Measurements from ENCODE around the gene ACAP1.

Gene ACAP1

DNA sequence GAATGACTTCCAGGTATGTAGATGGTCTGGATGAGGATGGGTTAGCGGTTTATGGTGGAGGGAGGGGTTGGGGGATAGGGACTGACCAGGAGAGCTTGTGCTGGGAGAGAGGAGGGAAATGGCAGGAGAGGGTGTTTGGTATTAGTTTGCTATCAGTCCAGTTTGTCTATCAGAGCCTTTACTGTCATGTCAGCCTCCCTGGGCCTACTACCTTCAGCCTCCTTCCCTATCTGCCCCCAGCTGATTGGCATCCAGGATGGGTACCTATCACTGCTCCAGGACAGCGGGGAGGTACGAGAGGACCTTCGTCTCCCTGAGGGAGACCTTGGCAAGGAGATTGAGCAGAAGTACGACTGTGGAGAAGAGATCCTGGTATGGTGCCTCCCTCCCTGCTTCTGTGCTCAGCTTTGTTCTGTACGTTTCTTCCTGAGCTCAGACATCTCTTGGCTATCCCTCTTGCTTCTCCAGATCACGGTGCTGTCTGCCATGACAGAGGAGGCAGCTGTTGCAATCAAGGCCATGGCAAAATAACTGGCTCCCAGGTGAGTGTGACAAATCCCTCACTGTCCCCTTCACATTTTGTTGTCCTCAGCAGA lies 25.1 kb upstream of the ACAP1 start:
- no peak for DNase-seq

DNA sequence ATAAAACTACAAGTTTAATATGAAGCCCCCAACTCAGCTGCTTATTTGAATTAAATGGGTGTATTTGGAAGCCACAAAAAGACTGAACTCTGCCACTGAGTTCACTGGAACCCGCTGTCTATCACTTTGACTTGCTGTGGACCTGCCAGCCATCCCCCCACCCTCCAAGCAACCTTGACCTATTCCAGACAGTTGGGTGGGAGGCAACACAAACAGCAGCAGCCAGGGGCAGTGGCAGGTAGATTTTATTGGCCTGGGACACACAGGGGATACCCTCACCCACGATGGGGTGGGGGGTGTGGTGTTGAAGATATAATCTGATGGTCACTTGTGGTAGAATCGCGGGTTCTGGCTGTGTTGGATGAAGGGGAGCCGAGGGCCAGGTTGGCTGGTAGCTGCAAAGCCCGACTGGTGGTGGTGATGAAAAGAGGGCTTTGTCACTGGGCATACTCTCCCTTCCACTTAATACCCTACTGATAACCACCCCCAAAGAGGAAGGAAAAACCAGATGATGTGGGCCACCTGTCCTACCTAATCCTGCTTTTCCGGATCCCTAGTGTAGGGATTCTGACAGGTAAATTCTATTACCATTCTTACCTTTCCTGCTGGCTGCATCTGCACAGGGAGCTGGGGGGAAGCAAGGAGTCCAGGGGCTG lies 23.8 kb upstream of the ACAP1 start:
- DNase-seq: no peak

DNA sequence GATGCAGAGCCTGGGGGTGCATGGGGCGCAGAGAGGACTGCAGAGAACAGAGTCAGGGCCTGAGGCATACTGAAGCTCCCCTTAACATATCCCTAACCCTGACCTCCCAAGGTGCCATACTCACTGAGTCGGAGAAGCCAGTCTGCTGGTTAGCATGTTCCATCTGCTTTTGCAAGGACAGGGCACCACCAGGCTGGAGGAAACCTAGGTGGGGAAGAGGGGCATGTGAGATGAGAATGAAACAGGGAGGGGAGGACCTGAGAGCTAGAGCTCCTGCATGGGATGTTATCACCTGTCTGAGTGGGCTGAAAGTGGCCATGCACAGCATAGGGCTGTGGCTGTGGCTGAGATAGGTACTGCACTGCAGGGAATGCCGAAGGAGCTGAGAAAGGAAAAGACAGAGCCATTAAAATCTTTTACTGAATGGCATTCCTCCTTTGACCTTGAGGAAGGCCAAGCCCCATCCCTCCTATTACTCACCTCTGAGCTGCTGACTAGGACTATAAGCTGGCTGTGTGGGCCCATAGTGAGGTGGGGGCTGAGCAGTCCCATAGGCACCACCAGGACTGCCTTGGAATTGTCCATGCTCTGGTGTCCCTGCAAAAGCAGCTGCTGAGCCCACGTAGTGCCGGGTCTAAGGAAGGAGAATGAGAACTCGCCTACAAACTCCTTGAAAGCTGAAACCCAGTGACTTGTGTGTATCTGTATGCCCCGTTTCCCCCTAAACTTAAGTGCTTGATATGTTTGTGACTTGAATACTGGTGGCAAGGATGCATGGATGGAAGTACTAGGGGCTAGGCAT lies 23.0 kb upstream of the ACAP1 start:
- peak; percentile 31 for DNase-seq

DNA sequence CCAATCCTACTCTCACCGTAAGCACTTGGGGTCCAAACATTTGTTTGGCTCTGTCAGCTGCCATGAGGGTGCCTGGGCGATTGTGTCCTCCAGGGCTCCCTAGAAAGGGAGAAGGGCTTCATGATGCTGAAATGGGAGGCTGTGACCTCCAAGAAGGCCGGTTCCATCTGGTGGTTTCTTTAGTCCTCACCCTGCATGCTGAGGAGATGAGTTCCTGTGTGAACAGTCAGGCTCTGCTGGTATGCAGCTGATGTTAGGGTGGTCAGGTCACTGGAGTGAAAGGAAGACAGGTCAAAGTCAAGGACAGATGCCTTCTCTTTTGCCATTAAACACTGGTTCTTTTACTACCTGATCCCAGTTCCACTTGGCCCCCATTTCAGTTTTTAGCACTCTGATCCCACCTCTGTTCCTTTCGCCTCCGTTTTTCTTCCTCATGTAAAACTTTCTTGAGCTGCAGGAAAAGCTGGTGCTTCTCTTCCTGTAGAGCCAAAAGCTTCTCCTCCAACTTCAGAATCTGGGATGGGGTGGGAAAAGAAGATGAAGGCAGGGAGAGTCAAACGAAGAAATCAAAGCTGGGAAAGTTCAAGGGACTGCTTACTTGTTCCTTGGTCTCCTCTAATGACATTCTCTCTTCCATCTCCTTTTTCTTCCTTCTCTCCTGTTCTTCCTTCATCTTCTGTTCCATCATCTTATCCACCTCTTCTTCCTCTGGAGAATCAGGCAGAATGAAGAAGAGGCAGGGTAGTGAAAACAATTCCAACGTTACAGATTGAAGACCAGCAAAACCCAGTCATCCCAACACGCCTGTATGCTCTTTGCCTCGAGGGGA lies 22.2 kb upstream of the ACAP1 start:
- peak; percentile 62 for DNase-seq

DNA sequence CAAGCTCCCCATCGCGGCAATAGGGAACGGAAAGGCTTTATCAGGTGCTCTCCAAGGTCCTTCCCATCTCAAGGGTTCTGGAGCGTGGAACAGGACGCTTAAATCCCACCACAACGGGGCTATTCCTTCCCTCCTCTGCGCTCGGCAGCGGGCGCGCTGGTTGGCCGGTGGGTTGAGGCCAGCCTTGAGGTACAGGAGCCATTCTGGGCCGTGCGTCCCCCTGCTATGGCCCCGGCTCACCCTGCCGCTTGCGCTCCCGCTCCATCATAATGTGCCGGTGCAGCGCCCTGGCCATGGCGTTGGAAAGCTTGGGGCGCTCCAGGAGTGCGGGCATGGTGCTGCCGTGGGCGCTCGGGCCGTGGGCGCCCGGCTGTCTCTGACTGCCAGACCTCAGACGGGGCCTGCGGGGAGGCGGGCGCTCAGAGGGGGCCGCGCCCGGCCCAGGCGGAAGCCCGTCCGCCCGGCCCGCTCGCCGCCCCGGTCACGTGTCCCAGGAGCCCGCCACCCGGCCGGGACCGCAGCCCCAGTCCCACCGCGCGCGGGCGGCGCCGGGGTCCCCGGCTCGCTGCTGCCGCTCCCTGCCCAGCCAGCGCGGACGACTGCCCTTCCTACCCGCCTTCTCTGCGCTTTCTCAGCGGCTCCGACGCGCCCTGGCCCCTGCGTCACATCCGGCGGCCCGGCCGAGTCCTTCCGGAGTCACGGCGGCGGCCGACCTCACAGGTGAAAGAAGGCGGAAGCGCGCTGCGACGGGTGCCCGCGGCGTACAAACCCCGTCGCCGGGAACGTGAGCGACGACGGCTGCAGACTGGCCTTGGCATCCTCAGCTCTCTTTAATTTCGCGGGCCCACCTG lies 21.4 kb upstream of the ACAP1 start, which contains the start of gene GPS2:
Gene GPS2, minus strand, starts transcription at position 642 of the 851 bp plus-strand sequence. Its CDS starts 308 bp downstream, at position 334.
- peak; percentile 86 for DNase-seq

DNA sequence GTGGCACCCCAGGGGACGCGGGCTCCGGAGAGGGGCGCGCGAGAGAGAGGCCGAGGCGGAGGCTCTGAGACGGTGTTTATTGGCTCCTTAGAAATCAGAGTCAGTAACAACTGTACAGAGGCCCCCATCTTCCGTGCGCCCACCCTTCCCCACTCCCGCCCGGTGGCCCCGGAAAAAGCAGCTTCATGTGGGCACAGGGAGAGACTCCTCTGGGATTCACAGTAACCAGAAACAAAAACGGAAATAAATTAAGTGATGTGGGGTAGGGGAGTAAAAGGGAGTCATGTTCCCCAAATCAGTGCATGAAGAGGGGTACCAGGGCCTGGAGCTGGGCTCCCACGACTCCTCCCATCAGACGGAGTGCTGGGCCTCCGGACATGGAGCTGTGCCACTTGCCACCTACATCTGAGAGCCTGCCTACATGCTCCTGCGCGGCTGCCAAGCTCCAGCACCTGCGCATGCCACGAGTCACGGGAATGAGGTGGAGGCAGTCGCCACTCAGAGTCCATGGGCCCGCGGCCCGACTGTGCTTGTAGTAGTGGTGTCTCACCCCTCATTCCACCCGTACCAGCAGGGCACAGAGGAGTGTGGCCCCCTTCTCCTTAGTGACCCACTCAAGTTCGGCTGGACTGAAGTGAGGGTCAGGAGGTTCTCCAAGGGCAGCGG lies 20.6 kb upstream of the ACAP1 start:
- DNase-seq: no peak

DNA sequence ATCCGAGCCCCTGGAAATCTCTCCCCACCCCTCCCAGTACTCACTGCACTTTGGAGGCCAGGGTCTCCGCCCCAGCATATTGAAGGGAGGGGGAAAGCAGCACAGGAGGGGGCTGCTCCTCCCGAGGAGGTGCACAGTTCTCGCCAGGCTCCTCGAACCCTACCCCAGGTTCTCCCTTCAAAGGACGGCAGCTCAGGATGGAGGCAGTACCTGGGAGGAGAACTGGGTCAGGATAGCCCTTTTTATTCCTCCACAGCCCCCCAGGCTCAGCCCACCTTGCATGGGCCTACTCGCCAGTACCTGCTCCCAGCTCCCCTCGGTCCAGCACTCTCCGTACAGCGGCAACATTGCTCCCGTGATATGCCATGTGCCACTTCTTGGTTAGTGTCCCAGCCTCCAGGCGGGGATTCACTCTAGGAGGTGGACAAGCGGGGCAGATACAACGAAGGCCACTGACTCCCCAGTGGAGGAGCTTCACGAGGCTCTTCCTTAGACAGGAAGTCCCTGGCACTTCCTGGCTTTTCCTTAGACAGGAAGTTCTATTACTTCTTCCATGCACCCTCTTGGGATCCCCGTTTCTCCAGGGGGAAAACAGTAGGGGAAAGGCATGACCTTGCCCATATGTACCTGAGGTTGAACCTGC lies 19.0 kb upstream of the ACAP1 start:
- DNase-seq: no peak

DNA sequence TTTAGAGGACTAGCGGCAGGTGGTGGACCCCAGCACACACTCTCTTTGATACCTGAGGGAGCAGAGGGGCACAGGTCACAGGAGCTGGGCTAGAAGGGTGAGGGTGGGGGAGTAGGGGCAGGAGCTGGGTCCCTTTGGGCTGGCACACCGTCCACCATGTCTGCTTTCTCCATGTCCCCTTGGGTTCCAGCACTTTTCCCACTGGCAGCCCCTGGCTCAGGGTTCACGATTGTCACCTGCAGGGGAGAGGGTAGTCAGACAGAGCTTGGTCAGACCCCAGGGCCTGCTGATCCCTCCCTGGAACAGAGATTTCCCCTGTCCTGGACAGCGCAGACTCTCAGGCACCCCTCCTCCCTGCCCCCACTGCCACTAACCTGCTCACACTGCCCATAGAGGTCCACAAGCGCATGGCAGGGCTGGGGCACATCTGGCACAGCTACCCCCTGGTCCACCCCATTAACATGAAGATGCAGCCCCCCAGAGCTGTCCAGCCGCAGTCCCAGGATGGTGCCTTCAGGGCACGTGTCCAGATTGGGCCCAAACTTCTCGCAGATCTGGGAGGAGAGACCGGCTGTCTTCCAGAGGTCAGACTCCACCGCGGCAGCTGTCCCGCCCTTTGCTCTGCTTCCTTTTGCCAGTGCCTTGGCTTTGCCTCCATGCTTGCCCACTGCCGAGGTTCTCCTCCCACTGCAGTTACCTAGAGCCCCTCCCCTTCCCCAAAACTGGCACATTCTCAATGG lies 18.0 kb upstream of the ACAP1 start:
- DNase-seq: no peak

DNA sequence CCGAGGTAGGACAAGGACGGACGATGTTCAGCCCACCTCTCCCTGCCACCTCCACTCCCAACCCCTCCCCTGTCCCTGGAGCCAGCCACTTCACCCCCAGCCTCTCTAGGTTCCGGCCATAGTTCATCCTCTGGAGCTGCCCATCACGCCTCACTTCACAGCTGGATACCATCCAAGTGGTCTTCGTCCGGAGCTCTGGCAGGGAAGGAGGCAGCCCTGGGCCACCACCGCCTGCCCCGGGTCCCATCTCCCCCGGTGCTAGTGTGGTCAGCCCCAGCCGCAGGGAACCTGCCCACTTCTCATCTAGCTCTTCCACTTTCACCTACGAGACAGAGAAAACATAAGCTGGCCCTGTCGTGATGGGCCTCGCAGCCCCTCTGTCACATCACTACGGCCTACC lies 14.9 kb upstream of the ACAP1 start:
- DNase-seq: no peak

DNA sequence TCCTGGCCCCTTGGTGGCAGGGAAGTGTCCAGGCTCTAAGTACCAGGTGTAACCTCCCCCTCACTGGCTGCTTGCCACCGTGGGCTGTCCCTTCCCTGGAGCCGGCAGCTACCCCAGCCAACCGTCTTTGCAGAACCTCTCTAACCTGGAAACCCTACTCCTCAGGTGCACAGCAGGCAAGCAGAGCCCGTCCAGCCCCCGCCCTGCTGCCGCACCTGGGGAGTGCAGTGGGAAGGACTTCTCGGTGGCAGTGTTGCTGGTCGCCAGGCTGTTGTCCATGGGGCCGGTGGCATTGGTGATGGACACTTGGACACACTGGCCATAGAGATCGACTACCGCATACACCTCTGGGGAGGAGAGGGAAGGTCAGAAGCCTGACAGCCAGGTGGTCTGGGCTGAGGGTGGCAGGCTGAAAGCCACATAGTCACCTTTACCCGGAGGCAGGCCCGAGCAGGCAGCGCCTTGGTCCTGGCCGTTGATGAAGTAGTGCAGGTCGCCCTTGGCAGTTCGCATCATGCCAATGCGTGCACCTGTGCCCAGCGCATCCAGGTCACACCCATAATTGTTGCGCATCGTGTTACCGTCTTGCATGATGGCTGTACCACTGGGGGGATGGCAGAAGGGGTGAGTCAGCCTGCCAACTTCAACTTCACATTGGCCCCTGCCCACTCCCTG lies 13.7 kb upstream of the ACAP1 start:
- DNase-seq: no peak

DNA sequence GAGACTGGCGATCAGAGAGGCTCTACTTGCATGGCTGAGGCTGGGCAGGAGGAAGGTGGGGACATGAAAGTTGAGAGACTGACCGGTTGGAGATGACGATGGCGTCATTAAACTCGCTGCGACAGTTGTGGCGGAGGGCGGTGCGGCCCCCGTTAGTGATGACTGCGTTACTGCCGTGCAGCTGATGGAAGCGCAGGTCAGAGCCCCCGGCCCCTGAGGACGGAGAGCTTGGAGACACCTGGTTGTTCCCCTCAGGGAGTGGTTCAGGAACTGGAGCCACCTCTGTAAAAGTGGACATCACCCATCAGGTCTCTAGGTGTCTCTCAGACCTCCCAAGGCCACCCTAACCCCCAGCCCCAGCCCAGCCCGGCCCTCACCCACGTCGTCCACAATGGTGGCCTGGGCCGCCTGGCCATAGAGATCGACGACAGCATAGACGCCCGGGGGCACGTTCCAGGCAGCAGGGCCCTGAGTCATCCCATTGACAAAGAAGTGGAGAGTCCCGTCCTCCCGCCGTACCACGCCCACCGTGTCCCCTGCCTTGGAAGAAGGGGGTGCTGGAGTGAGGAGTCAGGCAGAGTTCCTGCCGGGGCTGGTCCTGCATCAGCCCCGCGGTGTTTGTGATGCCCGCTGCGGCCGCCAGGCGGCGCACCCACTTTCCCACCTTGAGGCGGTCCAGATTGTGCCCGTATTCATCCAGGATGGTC lies 12.4 kb upstream of the ACAP1 start:
- DNase-seq: peak; percentile 52

DNA sequence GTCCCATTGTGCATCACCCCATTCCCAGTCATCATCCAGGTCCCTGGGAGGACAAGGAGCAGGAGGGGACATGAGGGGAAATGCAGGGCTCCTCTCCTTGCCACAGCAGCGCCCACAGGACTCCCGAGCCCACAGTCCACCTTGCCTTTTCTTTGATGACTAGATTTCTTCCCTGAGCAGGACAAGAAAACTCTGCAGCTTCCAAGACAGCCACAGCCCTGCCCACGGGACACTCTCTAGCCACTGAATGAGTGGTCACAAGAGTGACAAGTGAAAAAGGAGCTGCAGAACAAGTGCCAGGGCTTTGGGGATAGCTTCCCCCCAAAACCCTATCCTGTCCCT lies 11.9 kb upstream of the ACAP1 start:
- DNase-seq: no peak

DNA sequence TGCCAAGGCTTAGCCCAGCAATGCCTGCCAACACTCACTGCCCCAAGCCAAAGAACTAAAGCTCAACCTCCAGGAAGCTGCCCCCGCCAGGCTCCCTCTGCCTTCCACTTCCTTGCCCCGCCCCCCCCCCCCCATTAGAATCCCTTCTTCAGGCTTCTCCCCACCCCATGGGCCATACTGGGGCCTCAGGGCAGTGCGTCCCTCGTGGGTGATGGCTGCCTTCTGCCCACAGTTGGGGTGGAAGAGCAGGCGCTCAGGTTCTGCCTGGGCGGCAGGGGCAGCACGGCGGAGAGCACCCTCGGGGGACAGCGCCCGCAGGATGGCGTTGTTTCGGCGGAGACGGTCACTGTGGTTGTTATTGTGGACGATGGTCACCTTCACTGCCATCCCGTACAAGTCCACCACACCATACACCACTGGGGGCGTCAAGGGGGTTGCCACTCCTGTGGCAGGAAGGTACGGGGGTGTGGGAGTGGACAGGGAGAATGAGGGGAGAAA lies 11.2 kb upstream of the ACAP1 start:
- no peak for DNase-seq

DNA sequence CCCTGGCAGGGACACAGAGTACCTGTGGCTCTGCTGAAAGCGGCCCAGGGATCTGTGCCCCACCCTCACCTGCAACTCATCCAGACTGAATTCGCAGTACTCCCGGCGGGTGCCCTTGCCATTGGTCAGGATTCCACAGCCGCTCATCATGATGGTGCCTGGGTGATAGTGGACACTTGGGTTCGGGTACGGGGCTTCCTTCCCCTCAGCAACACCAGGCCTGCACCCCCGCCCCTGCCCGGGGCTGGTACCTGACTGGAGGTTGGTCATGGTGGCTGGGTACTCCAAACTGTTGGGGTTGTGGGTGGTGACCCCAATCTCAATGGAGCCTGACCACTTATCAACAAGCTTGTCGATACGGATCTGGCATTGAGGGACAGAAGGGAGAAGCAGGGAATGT lies 10.1 kb upstream of the ACAP1 start:
- DNase-seq: no peak

DNA sequence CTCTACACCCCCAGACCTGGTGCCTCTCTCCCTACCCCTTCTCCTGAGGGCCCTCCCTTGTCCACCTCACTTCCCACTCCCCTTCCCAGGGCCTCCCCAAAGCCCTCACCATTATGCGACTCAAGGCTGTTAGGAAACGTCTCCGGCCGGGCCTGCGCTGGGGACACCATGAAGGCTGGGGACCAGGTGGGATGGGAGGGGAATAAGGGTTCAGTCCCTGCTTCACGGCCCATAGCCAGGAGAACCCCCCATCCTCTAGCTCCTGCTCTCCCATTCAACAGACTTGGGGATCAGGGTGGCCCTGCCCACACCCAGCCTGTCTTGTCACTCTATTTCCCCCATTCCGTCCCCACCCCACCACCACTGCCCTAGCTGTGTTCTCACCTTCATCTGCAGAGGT lies 9.3 kb upstream of the ACAP1 start:
- no peak for DNase-seq

DNA sequence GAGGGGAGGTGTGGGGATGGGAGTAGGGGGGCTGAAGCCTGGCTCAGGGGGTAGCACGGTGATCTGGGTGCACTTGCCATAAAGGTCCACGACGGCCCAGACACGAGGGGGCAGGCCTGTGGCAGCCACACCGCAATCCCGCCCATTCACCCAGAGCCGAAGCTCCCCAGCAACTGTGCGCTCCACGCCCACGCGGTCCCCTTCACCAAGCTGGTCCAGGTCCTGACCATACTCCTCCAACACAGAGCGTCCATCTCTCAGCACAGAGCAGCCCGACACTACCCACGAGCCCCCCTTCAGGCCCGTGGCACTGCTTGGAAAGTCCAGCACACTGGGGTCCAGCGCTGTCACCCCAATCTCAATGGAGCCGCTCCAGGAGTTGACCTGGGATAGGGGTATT lies 8.8 kb upstream of the ACAP1 start:
- no peak for DNase-seq

DNA sequence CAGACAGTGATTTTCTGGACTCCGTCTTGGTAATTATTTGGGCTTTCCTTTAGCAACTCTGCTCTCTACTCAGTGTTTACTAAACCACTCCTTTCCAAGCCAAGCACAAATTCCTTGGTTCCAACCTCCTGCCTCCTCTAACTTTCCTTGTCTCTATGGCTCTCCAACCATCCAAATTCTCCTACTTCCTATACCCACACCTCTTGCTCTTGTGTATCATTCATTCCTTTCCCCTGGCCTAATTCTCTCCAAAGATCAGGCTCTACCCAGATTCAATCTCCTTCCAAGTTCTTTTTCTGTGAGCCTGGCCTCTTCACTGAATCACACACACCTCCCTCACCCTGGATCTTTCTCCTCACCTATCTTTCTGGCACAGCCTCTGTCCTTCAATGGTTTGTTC lies 8.3 kb upstream of the ACAP1 start:
- no peak for DNase-seq

DNA sequence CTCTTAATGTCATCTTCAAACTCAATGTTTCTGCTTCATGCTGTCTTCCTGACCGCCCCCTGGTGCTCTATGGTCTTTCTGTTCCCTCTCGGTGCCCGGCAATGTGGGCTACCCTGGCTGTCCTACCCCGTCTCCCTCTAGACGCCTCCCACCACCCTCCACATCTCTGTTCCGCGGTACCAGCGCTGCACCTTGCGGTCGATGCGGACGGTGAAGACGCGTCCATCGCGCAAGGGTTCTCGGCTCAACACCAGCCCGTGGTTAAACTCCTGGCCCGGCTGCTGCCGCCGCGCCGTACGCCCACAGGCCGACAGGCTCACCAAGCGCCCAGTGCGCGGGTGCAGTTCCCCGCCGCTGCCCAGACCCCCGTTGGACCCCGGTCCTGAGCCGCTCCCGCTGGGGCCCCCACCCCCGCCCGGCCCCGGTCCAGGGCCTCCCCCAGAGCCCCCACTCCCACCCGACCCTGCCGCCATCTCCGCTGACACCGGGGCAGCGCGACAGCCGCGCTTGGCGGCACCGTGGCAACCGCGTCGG lies 7.4 kb upstream of the ACAP1 start, which contains the start of gene NEURL4:
Gene NEURL4, minus strand, starts transcription at position 496 of the 534 bp plus-strand sequence. Its CDS starts 23 bp downstream, at position 473.
- DNase-seq: peak; percentile 45

All from EL (cell line).